SK-N-SH (cell line): ENCODE data around the gene LSM7. TPM values are rescaled to one million over a fixed set of nuclear protein-coding genes. Genes with fewer than 3 reads are reported as not detected.

Experiments
- CTCF ChIA-PET: fragments of 300-600, 350-600 bp; formaldehyde crosslinking; extraction: SDS; loops from one replicate; lab custom pipeline; 2021; lab: Yijun Ruan, JAX
- POLR2A ChIA-PET: fragments of 350-600 bp; sonication (Branson Sonifier 250); formaldehyde crosslinking; extraction: SDS; loops from one replicate; lab custom pipeline; 2020; ENCODE audit warnings: antibody characterized with exemption, inconsistent platforms; lab: Yijun Ruan, JAX
- DNase-seq: peaks from one replicate; pipeline ENCODE4 v3.0.0; 2012
- H2AFZ ChIP-seq: fragments of 200-600 bp; sonication (generic); 2 replicates; pipeline ENCODE4 v1.8.1; 2016; ENCODE audit warnings: antibody characterized with exemption, mild to moderate bottlenecking, low read depth
- H3F3A ChIP-seq: fragments of 200-600 bp; sonication (generic); replicated peaks from 2 replicates; pipeline ENCODE3; 2016; ENCODE audit warnings: antibody characterized with exemption, mild to moderate bottlenecking; ENCODE audit not compliant: insufficient read depth
- H3K27ac ChIP-seq, 2 experiments: fragments of 200-500 bp in 1 of 2; fragments of 200-600 bp in 1 of 2; sonication (Bioruptor generic) in 1 of 2; sonication (generic), shearing (Covaris generic) in 1 of 2; 2 replicates each; pipeline versions ENCODE4 v1.5.1 to v1.6.1; 2014 to 2016; ENCODE audit warnings: low read depth in 2 of 2, inconsistent platforms in 1 of 2, low read length in 1 of 2, mild to moderate bottlenecking in 1 of 2, mixed read lengths in 1 of 2
- H3K27me3 ChIP-seq: fragments of 200-600 bp; sonication (generic), shearing (Covaris generic); 2 replicates; pipeline ENCODE4 v1.6.1; 2016; ENCODE audit warnings: mixed run types; ENCODE audit not compliant: insufficient read depth
- H3K36me3 ChIP-seq, 2 experiments: fragments of 200-500 bp in 1 of 2; fragments of 200-600 bp in 1 of 2; sonication (Bioruptor generic) in 1 of 2; sonication (generic) in 1 of 2; replicated peaks in 1 of 2; 2 replicates each; pipeline versions ENCODE3 to v1.5.1; 2014 to 2016; ENCODE audit warnings: low read length in 1 of 2, mild to moderate bottlenecking in 1 of 2; ENCODE audit not compliant: insufficient read depth in 2 of 2, control insufficient read depth in 1 of 2
- H3K4me1 ChIP-seq, 2 experiments: fragments of 200-500 bp in 1 of 2; fragments of 200-600 bp in 1 of 2; sonication (Bioruptor generic) in 1 of 2; sonication (generic), shearing (Covaris generic) in 1 of 2; 2 replicates each; pipeline versions ENCODE4 v1.5.1 to v1.6.1; 2014 to 2016; ENCODE audit warnings: low read depth in 1 of 2, low read length in 1 of 2, mixed run types in 1 of 2; ENCODE audit not compliant: insufficient read depth in 2 of 2, control insufficient read depth in 1 of 2
- H3K4me2 ChIP-seq: fragments of 200-600 bp; sonication (generic), shearing (Covaris generic); 2 replicates; pipeline ENCODE4 v1.6.1; 2017; ENCODE audit warnings: mixed run types
- H3K4me3 ChIP-seq, 2 experiments: fragments of 200-500 bp in 1 of 2; fragments of 200-600 bp in 1 of 2; sonication (Bioruptor generic) in 1 of 2; sonication (generic), shearing (Covaris generic) in 1 of 2; 2 replicates each; pipeline versions ENCODE4 v1.5.1 to v1.8.1; 2014 to 2016; ENCODE audit warnings: low read depth in 2 of 2, inconsistent platforms in 1 of 2, low read length in 1 of 2, mild to moderate bottlenecking in 1 of 2, mixed read lengths in 1 of 2, moderate library complexity in 1 of 2
- H3K79me2 ChIP-seq: fragments of 200-600 bp; sonication (generic); 2 replicates; pipeline ENCODE4 v1.8.1; 2017; ENCODE audit warnings: mild to moderate bottlenecking; ENCODE audit not compliant: insufficient read depth
- H3K9ac ChIP-seq: fragments of 200-600 bp; sonication (generic); 2 replicates; pipeline ENCODE4 v1.6.1; 2017; ENCODE audit warnings: mixed run types
- H3K9me2 ChIP-seq: fragments of 200-600 bp; sonication (generic); 2 replicates; pipeline ENCODE4 v1.6.1; 2017; ENCODE audit warnings: mixed run types
- H3K9me3 ChIP-seq: fragments of 200-600 bp; sonication (generic); 2 replicates; pipeline ENCODE4 v1.6.1; 2017; ENCODE audit warnings: mixed run types, mild to moderate bottlenecking, moderate library complexity
- H4K20me1 ChIP-seq: fragments of 200-600 bp; sonication (generic); 2 replicates; pipeline ENCODE4 v1.6.1; 2017; ENCODE audit warnings: mild to moderate bottlenecking, mixed run types; ENCODE audit not compliant: insufficient read depth
- CHD2 ChIP-seq: fragments of 150-350 bp; IDR thresholded peaks from 2 replicates; pipeline ENCODE4 v1.6.1; 2018; ENCODE audit warnings: low read length; ENCODE audit not compliant: partially characterized antibody
- FOXJ3 ChIP-seq: sonication (generic); formaldehyde crosslinking; IDR thresholded peaks from 2 replicates; pipeline ENCODE4 v1.5.1; 2020; ENCODE audit warnings: mild to moderate bottlenecking, missing genetic modification reagents
- PBX3 ChIP-seq: IDR thresholded peaks from 2 replicates; pipeline ENCODE4; 2012
- USF1 ChIP-seq: IDR thresholded peaks from 2 replicates; pipeline ENCODE4 v1.4.0; 2012; ENCODE audit warnings: low read depth, borderline replicate concordance
- WGBS: methylation state at CpG from one replicate; pipeline ENCODE4 v1.1.6; 2017; ENCODE audit warnings: low lambda C conversion rate; 5-methylcytosine and 5-hydroxymethylcytosine counted together
- polyA plus RNA-seq, 3 experiments: library from polyadenylated mRNA; depleted of rRNA; stranded (reverse); fragments of >200 nt; gene quantifications; 2 replicates each; pipeline ENCODE4 v1.2.3, GENCODE V29; 2012

The LSM7 gene
- polyA plus RNA-seq, 1 of the 3 experiments (the other 2 are of a cell fraction) = 1,193 TPM

GRCh38 chr19:2302319-2303210 lies 25.8 kb downstream of the LSM7 start:
- POLR2A ChIA-PET = interaction anchor here (1.8 kb wide), 1 partner anchor 52 kb away, joined by 4 read pairs; no protein-coding TSS in a partner anchor
- Histone ChIP-seq H3F3A (peaks cover 5% of the 10 kb centered on the region), H4K20me1 (no peaks in the 10 kb centered on the region), H2AFZ (no peak overlapping the region), H3K4me3 (no peak overlapping the region), H3K9me3 (no peaks in the 10 kb centered on the region), H3K9ac (no peak overlapping the region), H3K79me2 (no peaks in the 10 kb centered on the region), H3K27ac (no peak overlapping the region), H3K4me2 (no peak overlapping the region), H3K36me3 (no peaks in the 10 kb centered on the region), H3K9me2 (no peaks in the 10 kb centered on the region), H3K27me3 (no peaks in the 10 kb centered on the region; the same call in 1 of the 2 replicates), H3K4me1 (no peaks in the 10 kb centered on the region)
- CTCF ChIA-PET = interaction anchor here (1.2 to 3.0 kb wide), 3 partner anchors 8 to 72 kb away, joined by 3 to 15 read pairs (median 5); no protein-coding TSS in a partner anchor
- TF ChIP-seq PBX3 = no peak
- DNase-seq = no peak
- 88% methylated on average over 44 of the region's 62 CpGs for WGBS

GRCh38 chr19:2300533-2300932 lies 27.9 kb downstream of the LSM7 start:
- Histone ChIP-seq H3K9ac (no peak overlapping the region), H3K27ac (no peak overlapping the region), H3F3A (peaks cover 8% of the 10 kb centered on the region), H3K36me3 (no peaks in the 10 kb centered on the region), H3K27me3 (no peaks in the 10 kb centered on the region), H3K79me2 (no peaks in the 10 kb centered on the region), H3K4me1 (peaks cover 0 to 5% of the 10 kb centered on the region in 2 experiments; a peak in 1 of 4 replicates), H3K9me2 (no peaks in the 10 kb centered on the region), H4K20me1 (no peaks in the 10 kb centered on the region; the same call in 1 of the 2 replicates), H3K4me2 (no peak overlapping the region), H3K4me3 (no peak overlapping the region), H2AFZ (no peak overlapping the region), H3K9me3 (no peaks in the 10 kb centered on the region)
- no peak for DNase-seq
- 88% methylated on average over 17 of the region's 17 CpGs for WGBS
- no peak for TF ChIP-seq CHD2
- TF ChIP-seq FOXJ3 (CRISPR knock-in tag) = no peak
- ChIA-PET POLR2A (no interaction called here), CTCF (no interaction called here)

- Histone ChIP-seq H3K9me3 (no peaks in the 10 kb centered on the region), H3K27ac (no peak overlapping the region), H3K36me3 (no peaks in the 10 kb centered on the region), H3K9me2 (no peaks in the 10 kb centered on the region), H2AFZ (no peak overlapping the region), H4K20me1 (peaks cover 6% of the 10 kb centered on the region; the same call in 1 of the 2 replicates), H3F3A (peaks cover 28% of the 10 kb centered on the region), H3K4me3 (no peak overlapping the region), H3K4me1 (peaks cover 4 to 25% of the 10 kb centered on the region in 2 experiments; a peak in 1 of 4 replicates), H3K4me2 (no peak overlapping the region), H3K79me2 (no peaks in the 10 kb centered on the region), H3K9ac (no peak overlapping the region), H3K27me3 (peaks cover 10% of the 10 kb centered on the region)
- POLR2A ChIA-PET = interaction anchor here (1.3 to 1.4 kb wide), 2 partner anchors 25 to 26 kb away, joined by 4 to 6 read pairs; no protein-coding TSS in a partner anchor
- WGBS = 90% methylated on average over 16 of the region's 16 CpGs
- TF ChIP-seq CHD2 = no peak
- no peak for TF ChIP-seq USF1
- CTCF ChIA-PET = interaction anchor here (0.6 to 4.7 kb wide), 6 partner anchors 10 to 160 kb away, joined by 3 to 53 read pairs (median 4); no protein-coding TSS in a partner anchor
- DNase-seq = no peak
These were observed 32.2 kb downstream of the LSM7 start for GRCh38 chr19:2296141-2296540.
